Fibroblast of lung (primary cell): Measurements from ENCODE around the gene PNPO.

Experiments
- CTCF ChIP-seq, 2 donors: IDR thresholded peaks in 1 of 2; conservative IDR thresholded peaks in 1 of 2; 1 replicate in 1 of 2; 2 replicates in 1 of 2; pipeline ENCODE4 v1.5.1; 2011 to 2012; ENCODE audit warnings: low read length in 2 of 2, control low read depth in 1 of 2, inconsistent platforms in 1 of 2, low read depth in 1 of 2, mild to moderate bottlenecking in 1 of 2
- EZH2 ChIP-seq: IDR thresholded peaks from 2 replicates; pipeline ENCODE4 v1.5.1; 2012; ENCODE audit warnings: low read length, control low read depth, mild to moderate bottlenecking; ENCODE audit errors: missing control alignments

- TF ChIP-seq EZH2 = no peak
- TF ChIP-seq CTCF (conservative IDR thresholded peaks at IDR 0.05 in 1 of 2, IDR thresholded peaks at IDR 0.05 in 1 of 2; ENCODE audit: low read depth in 1 of 2, low read length in 2 of 2) = peak; percentile 78 to 87
Observed at GRCh38 chr17:47949197-47949759, 7.9 kb downstream of the PNPO start.
